Frontal cortex (tissue), 4 donors: ENCODE measurements around the gene TIMM10B. TPM values are rescaled to one million over a fixed set of nuclear protein-coding genes. Genes with fewer than 3 reads are reported as not detected.

Source experiments
- DNase-seq, 2 donors: peaks; one replicate each; pipeline ENCODE4 v3.0.0; 2012; ENCODE audit warnings: low spot score in 2 of 2
- FAIRE-seq: peaks from 2 replicates; lab custom pipeline; 2012; peaks lifted over from hg19 to GRCh38; lab: Jason Lieb, UNC
- total RNA-seq: library from RNA; depleted of rRNA; stranded (reverse); fragments of >200 nt; gene quantifications from one replicate; pipeline ENCODE4 v1.2.3, GENCODE V29; 2014
- donor health status: control.
- donor health status: control.
- donor health status: control.

The TIMM10B gene
- total RNA-seq, result 21.2 TPM

GRCh38 chr11:6481012-6481923 is at the start of gene TIMM10B, which contains the start of gene ARFIP2:
Gene TIMM10B (plus strand): TSS chr11:6481501. CDS start chr11:6481517, 16 bp downstream.
Gene ARFIP2 (minus strand): TSS chr11:6481331. CDS start chr11:6480421, 910 bp downstream.
- peak; percentile 65 for FAIRE-seq
- DNase-seq, result peak; percentile 92 to 99

- no peak for FAIRE-seq
- DNase-seq, result no peak
These were observed 49.4 kb upstream of the TIMM10B start for GRCh38 chr11:6431861-6432260.

GRCh38 chr11:6433998-6434660 is 47.2 kb upstream of the TIMM10B start:
- FAIRE-seq (no peak), DNase-seq (no peak)

- FAIRE-seq, result no peak
- DNase-seq, result no peak
These were observed 43.9 kb upstream of the TIMM10B start for GRCh38 chr11:6437423-6437822.

DNA sequence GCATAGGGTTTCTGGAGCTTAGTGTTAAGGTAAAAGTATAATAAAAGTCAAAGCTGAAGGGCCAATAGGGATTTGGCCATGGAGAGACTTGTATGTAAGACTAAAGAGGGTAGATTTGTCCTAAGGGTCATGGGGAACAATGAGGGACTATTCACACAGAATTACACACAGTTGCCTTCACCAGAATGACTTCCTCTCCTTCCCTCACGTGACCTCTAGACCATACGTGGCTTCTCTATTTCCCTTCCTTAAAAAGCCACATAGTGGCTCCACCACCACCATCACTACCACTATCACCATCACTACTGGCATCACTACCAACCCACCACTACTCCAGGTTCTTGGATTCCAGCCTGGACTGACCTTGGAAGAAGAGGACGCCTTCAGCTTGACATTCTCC is 43.3 kb upstream of the TIMM10B start:
- FAIRE-seq, result no peak

GRCh38 chr11:6438979-6439571 is 42.2 kb upstream of the TIMM10B start:
- no peak for FAIRE-seq
- DNase-seq, result peak in 1 of 2 donors; percentile 44

More for the DNA sequence above, 43.3 kb upstream of the TIMM10B start:
- no peak for DNase-seq

GRCh38 chr11:6440906-6441358 is 40.4 kb upstream of the TIMM10B start, which contains the start of gene HPX:
Gene HPX (minus strand): TSS chr11:6440987. CDS start chr11:6440963, 24 bp downstream.
- FAIRE-seq (no peak), DNase-seq (no peak)

DNA sequence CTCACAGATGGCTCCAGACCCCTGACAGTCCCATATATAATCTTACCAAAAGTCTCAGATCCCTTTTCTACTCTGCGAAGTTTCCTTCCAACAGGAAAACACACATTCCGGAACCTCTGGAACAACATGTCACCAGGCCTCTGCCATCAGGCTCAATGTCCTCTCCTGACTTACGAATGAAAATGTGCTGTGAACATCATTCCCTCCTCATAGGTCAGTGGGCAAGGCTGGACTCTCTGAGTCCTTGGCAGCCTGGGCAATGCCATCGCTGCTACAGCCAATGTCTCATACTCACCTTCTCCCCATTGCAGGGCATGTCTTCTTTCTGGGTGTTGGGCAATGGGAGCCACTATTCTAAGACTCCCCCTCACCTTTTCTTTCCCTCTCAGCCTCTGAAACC is 38.9 kb upstream of the TIMM10B start:
- no peak for DNase-seq
- FAIRE-seq, result no peak

- FAIRE-seq (no peak), DNase-seq (peak; percentile 59 to 71)
These were observed 37.9 kb upstream of the TIMM10B start for GRCh38 chr11:6443269-6444003.

- DNase-seq, result no peak
- FAIRE-seq, result no peak
These were observed 32.7 kb upstream of the TIMM10B start for GRCh38 chr11:6448574-6448973.

DNA sequence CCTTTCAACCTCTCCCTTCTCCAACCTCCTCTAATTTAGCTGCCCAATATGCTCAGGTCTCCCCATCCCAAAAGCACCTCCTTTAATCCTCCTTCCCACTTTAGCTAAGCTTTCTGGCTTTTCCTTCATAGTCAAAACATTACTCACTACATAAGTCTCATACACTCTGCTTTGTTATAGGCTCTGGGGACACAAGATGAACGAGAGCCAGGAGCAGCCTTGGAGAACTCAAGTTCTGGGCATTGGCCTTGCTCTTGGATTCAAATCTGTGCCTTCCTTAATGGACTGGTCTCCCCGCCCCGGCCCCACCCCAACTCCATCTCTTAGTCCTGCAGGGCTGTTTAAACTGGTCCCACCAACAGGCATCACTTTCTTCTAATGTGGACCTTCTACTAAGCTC is 29.1 kb upstream of the TIMM10B start:
- no peak for FAIRE-seq
- no peak for DNase-seq

- no peak for DNase-seq
- no peak for FAIRE-seq
These were observed 28.1 kb upstream of the TIMM10B start for GRCh38 chr11:6453152-6453551.

GRCh38 chr11:6455070-6455469 is 26.2 kb upstream of the TIMM10B start:
- no peak for FAIRE-seq
- DNase-seq, result no peak

- FAIRE-seq (no peak), DNase-seq (no peak)
These were observed 24.8 kb upstream of the TIMM10B start for GRCh38 chr11:6456361-6457073.

- FAIRE-seq (no peak), DNase-seq (no peak)
These were observed 23.6 kb upstream of the TIMM10B start for GRCh38 chr11:6457581-6458320.

GRCh38 chr11:6458352-6459098 is 22.8 kb upstream of the TIMM10B start:
- no peak for FAIRE-seq
- DNase-seq, result no peak

DNA sequence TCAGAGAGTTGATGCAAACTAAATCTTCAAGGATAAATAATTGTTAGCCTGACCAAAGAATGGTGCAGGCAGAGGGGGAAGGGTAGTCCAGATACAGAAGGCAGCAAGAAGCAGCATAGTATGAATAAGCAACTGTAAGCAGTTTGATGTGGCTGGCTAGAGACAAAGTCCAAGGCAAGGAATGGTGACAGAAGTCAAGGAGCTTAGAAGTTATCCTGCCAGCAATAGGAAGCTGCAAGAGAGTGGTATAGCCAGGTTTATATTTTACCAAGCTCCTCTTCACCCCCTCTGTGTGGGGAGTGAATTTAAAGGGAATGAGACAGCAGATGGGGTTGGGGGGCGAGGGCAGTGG is 22.2 kb upstream of the TIMM10B start:
- FAIRE-seq (no peak), DNase-seq (no peak)
